ENCODE results near the gene NDNF.

Gene NDNF, protein sequence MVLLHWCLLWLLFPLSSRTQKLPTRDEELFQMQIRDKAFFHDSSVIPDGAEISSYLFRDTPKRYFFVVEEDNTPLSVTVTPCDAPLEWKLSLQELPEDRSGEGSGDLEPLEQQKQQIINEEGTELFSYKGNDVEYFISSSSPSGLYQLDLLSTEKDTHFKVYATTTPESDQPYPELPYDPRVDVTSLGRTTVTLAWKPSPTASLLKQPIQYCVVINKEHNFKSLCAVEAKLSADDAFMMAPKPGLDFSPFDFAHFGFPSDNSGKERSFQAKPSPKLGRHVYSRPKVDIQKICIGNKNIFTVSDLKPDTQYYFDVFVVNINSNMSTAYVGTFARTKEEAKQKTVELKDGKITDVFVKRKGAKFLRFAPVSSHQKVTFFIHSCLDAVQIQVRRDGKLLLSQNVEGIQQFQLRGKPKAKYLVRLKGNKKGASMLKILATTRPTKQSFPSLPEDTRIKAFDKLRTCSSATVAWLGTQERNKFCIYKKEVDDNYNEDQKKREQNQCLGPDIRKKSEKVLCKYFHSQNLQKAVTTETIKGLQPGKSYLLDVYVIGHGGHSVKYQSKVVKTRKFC

DNA sequence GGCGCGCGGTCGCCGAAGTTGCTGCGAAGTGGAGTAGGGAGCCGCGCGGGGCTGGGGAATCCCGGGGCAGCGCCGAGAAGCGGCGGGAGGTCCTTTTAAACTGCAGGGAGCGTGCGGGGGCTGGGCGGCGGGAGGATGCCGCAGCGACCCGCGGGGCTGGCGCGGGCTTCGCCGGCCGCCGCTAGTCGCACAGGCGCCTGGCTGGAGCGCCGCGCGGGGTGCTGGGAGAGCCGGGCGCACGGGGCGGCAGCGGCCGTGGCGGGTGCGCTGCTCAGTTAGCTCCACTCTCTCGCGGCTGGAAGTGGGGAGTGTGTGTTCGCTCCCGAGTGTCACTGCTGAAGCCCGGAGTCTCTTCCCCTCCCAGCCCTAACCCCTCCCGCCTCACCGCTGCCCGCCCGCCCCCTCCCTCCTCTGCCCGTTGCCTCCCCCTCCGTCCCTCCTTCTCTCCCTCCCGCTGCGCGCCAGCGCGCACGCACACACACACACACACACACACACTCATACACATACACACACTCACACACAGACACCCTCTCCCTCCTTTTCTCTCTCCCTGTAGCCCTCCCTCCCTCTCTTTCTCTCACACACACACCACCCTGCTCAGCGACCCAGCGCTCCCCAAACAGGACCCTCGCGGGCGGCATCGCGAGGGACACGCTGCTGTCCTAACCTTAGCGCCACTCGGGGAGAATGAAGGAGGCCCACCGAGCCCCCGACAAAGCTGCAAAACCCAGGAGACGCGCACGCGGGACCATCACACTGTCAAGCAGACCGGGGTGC, at the start of gene NDNF:
NDNF (minus strand) TSS at position 312 of the 780 bp plus-strand sequence. CDS start 26,698 bp downstream, outside the sequence.
- in situ Hi-C loops (cut with HindIII; ENCODE audit: low sequenced_read_pairs): no loop called here

DNA sequence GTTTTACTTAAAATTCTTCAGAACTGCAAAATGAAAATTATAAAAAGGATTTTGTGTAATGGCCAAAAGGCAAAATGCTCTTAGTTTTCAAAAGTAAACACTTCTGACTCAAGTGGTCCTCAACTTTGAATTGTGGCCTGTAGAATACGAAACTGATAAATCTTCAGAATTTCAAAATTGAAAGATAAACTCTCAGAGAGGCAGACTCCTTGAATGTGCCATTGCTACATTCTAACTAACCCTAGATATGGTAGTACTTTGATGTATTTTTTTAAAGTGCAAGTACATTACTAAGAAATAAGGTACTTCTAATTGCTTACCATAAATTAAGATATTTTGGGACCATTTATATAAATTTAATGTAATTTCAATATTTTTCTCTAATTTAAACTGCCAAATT, 47.4 kb upstream of the NDNF start:
- in situ Hi-C loops (cut with HindIII; ENCODE audit: low sequenced_read_pairs): no loop called here

DNA sequence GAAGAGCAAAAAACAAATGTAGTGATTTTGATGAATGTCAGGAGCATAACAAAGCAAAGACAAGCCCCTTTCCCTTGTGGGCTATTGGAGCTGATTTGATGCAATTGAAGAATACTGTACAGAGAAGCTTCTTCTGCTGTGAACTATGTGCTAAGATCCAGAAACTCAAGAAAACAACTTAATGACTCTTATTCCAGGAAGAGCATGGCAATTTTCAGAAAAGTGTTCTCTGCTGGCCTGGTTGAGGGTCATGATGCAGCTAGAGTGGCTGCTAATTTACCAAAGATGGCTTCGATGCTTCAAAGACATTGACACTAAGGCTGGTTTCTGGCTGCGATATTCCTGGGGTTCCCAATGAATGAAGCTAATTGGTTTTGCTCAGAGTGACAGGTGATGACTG, 46.0 kb upstream of the NDNF start:
- in situ Hi-C loops (cut with HindIII; ENCODE audit: low sequenced_read_pairs): no loop called here

DNA sequence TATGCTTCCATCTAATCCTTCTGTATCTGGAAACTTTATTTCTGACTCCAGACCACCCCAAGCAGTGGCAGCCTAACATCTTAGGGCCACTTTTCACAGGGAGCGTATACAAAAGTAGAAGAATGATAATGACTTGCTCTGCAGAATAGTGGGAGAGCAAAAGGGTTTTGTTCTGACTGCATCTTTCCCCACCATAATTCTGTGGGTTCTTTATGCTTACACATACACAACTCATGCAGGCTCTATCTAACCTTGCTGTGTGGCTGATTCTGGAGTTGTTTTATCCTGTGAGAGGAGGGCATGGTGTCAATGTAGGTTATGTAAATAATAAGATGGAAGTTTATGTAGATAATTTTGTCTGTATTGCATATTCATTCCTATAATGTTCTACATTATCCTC, 42.4 kb upstream of the NDNF start:
- in situ Hi-C loops (cut with HindIII; ENCODE audit: low sequenced_read_pairs): no loop called here

DNA sequence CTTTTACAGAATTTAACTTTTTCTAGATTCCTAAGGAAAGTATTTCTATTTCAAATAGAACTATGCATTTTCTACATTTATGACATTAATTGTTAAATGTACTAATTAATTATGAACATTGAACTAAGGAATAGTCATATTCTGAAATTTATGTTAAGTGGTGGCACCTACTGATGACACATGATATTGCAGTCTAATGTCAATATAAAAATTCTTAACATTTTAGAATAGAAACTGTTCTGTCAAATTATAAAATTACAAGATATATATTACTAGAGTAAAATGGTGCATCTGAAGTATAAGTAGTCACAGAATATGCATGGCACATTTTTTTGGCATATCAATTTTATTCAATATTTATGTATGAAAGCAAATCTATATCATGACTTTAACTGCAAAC, 40.2 kb upstream of the NDNF start:
- in situ Hi-C loops (cut with HindIII; ENCODE audit: low sequenced_read_pairs): no loop called here

DNA sequence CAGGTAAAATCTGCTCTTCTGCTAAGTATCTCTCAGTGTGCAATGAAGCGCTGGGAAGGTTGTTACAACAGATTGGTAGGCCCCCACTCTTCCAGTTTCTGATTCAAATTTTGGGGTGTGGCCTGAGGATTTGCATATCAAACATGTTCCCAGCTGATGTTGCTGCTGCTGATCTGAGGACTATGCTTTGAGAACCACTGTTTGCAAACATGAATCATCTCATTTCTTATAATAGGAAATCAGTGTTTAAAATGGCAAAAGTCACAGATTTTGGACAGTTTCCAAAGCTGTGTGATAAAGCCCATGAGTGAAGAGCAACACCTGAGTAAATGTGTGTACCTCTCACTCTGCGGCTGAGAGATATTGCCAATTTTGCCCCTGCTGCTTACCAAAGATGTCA, 36.2 kb upstream of the NDNF start:
- in situ Hi-C loops (cut with HindIII; ENCODE audit: low sequenced_read_pairs): no loop called here

DNA sequence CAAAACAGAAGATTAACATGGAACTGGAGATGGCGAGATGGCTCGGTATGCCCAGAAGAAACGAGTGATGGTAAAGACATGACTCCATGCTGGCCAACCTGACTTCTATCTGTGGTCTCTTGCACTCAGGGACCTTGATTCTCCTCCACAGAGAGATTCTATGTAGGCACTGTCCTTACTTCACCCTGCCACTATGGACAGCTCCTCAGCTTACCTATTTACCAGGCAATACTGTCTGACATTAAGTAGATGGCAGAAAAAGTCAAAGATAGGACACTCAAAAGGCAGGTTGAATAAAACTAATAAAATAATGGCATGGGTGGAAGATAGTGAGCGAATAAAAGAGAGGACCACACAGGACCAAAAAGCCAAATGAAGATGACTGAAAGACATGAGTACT, 35.2 kb upstream of the NDNF start:
- in situ Hi-C loops (cut with HindIII; ENCODE audit: low sequenced_read_pairs): no loop called here

DNA sequence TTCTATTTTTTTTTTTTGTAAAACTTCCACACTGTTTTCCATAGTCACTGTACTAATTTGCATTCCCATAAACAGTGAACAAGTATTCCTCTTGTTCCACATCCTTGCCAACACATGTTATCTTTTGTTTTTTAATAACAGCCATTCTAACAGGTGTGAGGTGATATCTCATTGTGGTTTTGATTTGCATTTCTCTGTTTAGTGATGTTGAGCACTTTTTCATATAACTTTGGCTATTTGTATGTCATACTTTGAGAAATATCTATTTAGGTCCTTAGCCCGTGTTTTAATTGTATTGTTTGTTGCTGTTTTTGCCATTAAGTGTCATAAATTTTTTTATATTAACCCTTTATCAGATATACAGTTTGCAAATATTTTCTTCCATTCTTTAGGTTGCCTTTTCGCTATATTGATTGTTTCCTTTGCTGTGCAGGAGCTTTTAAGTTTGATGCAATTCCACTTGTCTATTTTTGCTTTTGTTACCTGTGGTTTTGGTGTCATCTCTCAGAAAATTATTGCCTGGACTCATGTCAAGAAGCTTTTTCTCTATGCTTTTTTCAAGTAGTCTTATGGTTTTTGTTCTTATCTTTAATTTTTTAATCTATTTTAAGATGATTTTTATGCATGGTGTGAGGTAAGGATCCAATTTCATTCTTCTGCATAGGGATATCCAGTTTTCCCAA, 27.9 kb upstream of the NDNF start:
- in situ Hi-C loops (cut with HindIII; ENCODE audit: low sequenced_read_pairs): no loop called here

DNA sequence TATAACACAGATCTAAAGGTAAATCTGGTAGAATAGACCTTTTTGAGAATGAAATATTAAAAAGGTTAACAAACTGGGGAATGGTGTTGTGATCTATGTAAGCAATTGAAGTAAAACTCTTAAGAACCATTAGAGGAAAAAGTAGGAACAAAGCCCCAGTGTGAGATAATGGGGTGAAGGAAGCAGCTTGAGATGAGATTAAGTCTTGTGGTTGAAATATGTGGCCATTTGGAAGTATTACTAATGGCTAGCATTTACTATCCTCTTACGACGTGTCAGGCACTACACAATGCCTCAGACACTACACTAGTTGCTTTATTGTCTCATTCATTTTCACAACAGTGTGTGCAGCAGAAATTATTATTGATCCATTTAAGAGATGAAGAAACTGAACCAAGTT, 25.9 kb upstream of the NDNF start:
- in situ Hi-C loops (cut with HindIII; ENCODE audit: low sequenced_read_pairs): loop anchor here (25.0 kb wide), 1 partner anchor 936 kb away; no protein-coding TSS in a partner anchor

DNA sequence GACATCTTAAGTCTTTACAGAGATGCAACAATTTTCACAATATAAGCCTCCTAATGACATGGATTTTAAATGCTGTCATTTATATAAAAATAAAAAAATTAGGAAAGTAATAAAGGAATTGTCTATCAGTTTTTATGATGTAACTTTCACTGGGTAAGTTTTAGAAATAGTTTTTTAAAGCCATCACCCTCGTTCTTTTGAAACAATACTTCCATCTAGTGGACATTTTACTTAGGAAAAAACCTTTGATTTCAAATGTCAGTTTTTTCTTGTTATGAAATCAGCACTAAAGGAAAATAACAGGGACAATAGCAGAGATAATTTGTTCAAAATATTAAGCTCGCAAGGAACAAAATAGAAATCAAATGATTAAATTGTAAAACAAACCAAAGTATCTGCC, 24.3 kb upstream of the NDNF start:
- in situ Hi-C loops (cut with HindIII; ENCODE audit: low sequenced_read_pairs): loop anchor here (25.0 kb wide), 1 partner anchor 934 kb away; no protein-coding TSS in a partner anchor

DNA sequence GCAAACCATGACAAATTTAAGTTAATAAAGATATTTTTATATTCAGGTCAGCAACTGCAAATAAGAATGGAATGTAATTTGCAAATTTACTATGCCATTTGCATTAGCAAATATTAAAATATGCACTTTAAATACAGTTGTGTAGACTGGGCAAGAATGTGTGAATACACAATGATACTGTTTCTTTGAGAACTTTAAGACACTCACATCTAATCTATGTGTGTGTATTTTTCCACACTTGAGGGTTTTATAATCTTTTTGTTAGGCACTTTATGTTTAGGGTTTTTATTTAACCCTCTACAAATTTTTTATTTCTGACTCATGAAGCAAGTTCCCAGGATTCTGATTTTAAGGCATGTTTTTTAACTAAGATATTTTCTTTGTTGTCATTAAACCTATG, 23.9 kb upstream of the NDNF start:
- in situ Hi-C loops (cut with HindIII; ENCODE audit: low sequenced_read_pairs): loop anchor here (25.0 kb wide), 1 partner anchor 934 kb away; no protein-coding TSS in a partner anchor

DNA sequence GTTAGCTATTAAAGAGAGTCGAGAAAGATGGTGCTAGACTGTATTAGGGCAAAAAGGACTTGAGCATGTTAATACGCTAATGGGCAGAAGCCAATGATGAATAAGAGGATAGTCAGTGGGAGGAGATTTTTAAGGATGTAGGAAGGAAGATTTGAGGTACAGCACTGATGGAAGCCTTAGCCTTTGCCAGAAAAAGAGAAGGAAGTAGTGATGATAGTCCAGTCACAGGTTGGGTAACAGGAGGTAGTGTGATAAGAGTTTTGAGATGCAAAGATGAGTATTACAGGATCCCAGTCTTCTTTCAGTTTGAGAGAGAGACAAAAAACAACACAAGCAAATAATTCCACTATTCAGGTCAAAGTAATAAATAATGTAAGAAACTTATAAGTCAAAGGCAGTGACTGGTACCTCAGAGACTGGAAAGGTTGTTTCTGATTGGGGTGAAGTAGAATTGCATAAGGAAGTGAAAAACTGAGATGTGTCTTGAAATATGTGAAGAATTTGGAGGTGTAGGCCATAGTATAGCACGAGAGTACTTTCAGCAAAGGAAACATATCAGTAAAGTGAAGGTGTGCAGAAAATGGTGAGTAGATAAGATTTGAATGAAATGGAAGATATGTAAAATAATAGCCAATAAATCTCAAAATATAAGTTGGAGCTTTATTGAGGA, 22.1 kb upstream of the NDNF start:
- in situ Hi-C loops (cut with HindIII; ENCODE audit: low sequenced_read_pairs): loop anchor here (25.0 kb wide), 1 partner anchor 932 kb away; no protein-coding TSS in a partner anchor

DNA sequence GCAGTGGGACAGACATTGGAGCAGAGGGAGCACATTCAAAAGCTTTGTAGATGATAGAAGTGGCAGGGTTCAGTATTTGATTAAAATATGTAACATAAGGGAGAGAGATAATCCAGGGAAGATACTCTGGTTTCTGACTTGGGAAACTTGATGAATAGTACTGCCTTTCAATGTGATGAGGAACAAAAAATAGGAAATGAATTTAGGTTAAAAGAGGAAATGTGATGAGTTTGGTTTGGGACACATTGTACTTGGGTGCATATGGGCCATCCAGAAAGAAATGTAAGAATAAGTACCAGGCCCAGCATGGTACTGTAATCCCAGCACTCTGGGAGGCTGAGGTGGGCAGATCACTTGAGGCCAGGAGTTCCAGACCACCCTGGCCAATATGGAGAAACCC, 20.9 kb upstream of the NDNF start:
- in situ Hi-C loops (cut with HindIII; ENCODE audit: low sequenced_read_pairs): loop anchor here (25.0 kb wide), 1 partner anchor 931 kb away; no protein-coding TSS in a partner anchor

DNA sequence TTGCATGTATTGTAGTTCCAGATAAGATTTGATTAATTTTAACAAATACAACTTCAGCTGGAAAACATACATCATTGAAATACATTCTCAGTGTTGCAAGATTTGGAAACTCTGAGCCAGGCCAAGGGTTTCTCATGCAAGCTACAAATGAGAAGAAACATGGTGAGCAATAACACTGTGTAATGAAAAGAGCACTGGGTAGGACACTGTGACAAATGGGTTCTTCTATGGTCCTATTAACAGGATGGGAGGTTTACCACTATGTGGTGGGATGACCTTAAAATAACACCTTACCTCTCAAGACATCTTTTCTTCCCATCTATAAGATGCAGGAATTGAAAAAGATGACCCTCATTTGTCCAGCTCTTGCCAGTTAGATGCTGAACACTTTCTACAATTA, 19.6 kb upstream of the NDNF start:
- in situ Hi-C loops (cut with HindIII; ENCODE audit: low sequenced_read_pairs): loop anchor here (25.0 kb wide), 1 partner anchor 930 kb away; no protein-coding TSS in a partner anchor

DNA sequence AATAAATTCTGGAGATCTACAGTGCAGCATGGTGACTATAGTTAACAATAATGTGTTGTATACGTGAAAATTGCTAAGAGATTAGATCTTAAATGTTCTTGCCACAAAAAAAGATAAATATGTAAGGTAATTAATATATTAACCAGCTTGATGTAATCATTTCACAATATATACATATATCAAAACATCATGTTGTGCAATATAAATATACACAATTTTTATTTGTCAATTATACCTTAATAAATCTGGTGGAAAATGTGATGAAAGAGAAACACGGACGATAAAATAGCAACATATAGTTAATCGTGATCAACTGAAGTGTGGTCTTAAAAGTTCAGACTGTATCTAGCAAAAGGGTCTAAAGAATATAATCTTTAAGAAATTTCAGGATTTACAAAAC, 16.5 kb upstream of the NDNF start:
- in situ Hi-C loops (cut with HindIII; ENCODE audit: low sequenced_read_pairs): loop anchor here (25.0 kb wide), 1 partner anchor 927 kb away; no protein-coding TSS in a partner anchor

DNA sequence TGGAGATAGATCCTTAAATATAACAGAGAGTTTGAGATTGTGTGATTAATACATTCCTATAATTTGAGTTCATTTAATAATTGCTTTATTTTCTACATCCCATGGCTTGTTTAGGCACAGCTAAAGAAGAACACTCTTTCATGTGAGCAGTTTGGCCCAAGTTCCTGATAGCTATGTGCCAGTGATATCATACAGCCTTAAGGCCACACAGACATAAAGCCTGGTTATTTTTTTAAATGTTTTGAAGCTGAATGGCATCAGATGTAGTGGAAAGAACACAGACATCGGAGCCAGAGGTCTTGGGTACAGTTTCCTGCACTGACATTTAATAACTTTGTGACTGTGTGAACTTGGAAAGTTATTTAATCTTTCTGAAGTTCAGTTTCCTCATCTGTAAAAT, 7.0 kb upstream of the NDNF start:
- in situ Hi-C loops (cut with HindIII; ENCODE audit: low sequenced_read_pairs): loop anchor here (25.0 kb wide), 1 partner anchor 917 kb away; no protein-coding TSS in a partner anchor

DNA sequence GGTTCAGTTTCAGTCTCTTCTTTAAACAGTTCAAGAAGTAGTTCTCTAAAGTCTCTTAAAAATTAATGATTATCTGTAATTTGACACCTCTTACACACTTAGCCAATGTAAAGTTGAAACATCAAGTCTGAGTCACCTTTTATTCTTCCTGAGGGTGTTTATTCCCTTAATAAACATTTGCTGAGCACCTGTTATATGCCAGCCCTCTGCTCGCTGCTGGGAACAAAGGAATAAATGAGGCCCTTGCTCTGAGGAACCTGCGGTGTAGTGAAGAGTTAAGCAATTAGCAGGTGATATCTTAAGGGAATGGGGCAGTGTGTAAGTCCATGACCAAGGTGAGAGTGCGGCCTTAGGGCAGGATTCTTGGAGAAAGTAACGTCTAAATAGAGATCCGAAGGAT, 5.2 kb upstream of the NDNF start:
- in situ Hi-C loops (cut with HindIII; ENCODE audit: low sequenced_read_pairs): loop anchor here (25.0 kb wide), 1 partner anchor 915 kb away; no protein-coding TSS in a partner anchor

DNA sequence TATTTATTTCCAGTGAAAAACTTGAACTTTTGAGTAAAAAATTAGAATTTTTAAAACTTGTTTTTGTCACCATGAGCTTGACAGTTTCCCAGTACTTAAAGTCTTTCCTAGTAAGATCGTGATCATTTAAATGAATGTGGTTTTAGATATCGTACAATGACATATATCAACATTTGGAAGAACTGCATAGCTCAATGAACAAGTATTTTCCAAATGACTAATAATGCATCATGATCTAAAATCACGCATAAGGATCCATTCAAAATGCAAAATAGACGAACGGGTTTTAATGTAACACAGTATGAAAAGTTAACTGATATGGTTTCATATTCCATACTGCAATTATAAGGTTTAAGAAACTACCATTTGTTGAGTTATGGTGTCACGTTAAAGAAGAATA, 4.1 kb upstream of the NDNF start:
- in situ Hi-C loops (cut with HindIII; ENCODE audit: low sequenced_read_pairs): loop anchor here (25.0 kb wide), 1 partner anchor 914 kb away; no protein-coding TSS in a partner anchor

DNA sequence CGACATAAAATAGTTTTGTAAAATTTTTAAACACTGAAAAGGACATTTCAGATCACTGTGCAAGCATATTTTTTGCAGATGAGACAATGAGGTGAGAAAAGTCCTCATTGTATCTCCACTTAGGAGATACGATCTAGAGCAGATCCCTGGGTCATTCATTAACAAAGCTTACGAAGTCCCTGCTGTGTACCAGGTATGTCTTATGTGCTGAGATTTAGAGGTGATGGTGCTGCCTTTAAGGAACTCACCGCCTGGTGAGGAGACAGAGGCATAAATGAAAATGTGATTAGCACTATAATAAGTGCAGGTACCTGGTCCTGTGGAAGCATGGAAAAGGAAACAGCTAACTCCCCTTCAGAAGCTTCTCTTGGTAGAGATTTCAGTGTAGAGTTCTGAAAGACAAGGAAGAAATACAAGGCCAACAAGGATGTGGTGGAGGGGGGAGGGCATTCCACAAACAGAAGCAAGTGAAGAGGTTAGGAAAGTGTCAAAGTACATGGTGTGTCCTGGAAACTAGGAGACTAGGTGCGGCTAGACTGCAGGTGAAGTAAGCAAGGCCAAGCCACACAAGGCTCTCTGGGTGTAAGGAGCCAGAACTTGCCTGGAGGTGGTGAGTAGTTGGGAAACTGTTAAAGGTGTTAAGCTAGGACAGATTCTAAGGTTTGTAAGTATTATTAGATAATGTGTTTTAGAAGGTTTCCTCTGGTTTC, 1.5 kb upstream of the NDNF start:
- in situ Hi-C loops (cut with HindIII; ENCODE audit: low sequenced_read_pairs): no loop called here

Data from DLD1 (cell line).